ENCODE measurements around the gene SLC4A8.

DNA sequence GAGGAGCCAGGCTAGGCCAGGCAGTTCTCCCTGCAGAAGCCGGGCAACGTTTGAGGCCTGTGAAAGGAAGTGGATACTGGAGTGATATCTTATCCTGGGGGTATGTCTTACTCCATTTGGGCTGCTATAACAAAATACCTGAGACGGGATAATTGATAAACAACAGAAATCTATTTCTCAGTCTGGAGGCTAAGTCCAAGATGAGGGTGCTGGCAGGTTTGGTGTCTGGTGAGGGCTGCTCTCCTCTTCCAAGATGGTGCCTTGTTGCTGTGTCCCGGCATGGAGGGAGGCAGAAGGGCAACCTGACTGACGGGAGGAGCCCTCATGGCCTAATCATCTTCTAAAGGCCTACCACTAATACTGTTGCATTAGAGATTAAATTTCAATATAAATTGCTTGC, 17.8 kb upstream of the SLC4A8 start:
- TF ChIP-seq, protein P1, sequence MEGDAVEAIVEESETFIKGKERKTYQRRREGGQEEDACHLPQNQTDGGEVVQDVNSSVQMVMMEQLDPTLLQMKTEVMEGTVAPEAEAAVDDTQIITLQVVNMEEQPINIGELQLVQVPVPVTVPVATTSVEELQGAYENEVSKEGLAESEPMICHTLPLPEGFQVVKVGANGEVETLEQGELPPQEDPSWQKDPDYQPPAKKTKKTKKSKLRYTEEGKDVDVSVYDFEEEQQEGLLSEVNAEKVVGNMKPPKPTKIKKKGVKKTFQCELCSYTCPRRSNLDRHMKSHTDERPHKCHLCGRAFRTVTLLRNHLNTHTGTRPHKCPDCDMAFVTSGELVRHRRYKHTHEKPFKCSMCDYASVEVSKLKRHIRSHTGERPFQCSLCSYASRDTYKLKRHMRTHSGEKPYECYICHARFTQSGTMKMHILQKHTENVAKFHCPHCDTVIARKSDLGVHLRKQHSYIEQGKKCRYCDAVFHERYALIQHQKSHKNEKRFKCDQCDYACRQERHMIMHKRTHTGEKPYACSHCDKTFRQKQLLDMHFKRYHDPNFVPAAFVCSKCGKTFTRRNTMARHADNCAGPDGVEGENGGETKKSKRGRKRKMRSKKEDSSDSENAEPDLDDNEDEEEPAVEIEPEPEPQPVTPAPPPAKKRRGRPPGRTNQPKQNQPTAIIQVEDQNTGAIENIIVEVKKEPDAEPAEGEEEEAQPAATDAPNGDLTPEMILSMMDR (IDR thresholded peaks at IDR 0.05; ENCODE audit: low read depth, low read length): no peak
- TF ChIP-seq, protein P2, sequence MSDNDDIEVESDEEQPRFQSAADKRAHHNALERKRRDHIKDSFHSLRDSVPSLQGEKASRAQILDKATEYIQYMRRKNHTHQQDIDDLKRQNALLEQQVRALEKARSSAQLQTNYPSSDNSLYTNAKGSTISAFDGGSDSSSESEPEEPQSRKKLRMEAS (IDR thresholded peaks at IDR 0.05; ENCODE audit: low read depth, low read length): no peak
- no peak for TF ChIP-seq POLR2A (IDR thresholded peaks at IDR 0.05; ENCODE audit: extremely low read depth, insufficient read length)
- no peak for TF ChIP-seq MYC (IDR thresholded peaks at IDR 0.05; ENCODE audit: low read depth, low read length)

Measured in NB4 (cell line).